ENCODE measurements around the gene COL7A1.
A peak's percentile ranks its signal among the peaks of the same experiment; 100 is the strongest.

COL7A1 gene

GRCh38 chr3:48619541-48620524 is 24.7 kb upstream of the COL7A1 start:
- no peak for DNase-seq (ENCODE audit: low read depth)

- DNase-seq (ENCODE audit: low read depth), result no peak
These were observed 22.4 kb upstream of the COL7A1 start for GRCh38 chr3:48617559-48617958.

GRCh38 chr3:48614044-48614443 is 18.9 kb upstream of the COL7A1 start:
- no peak for DNase-seq (ENCODE audit: low read depth)

- no peak for DNase-seq (ENCODE audit: low read depth)
These were observed 17.2 kb upstream of the COL7A1 start for GRCh38 chr3:48612309-48612708.

- peak; percentile 88 for DNase-seq (ENCODE audit: low read depth)
These were observed 14.2 kb upstream of the COL7A1 start, which contains the start of gene UQCRC1 for GRCh38 chr3:48609088-48610005. Gene UQCRC1, minus strand, starts transcription at chr3:48609646. Its CDS starts 26 bp downstream, at chr3:48609620.

- no peak for DNase-seq (ENCODE audit: low read depth)
These were observed 12.4 kb upstream of the COL7A1 start for GRCh38 chr3:48607519-48607918.

- DNase-seq (ENCODE audit: low read depth), result no peak
These were observed 6.5 kb upstream of the COL7A1 start for GRCh38 chr3:48601622-48601994.

GRCh38 chr3:48600711-48601621 is 5.8 kb upstream of the COL7A1 start:
- DNase-seq (ENCODE audit: low read depth), result no peak

- DNase-seq (ENCODE audit: low read depth), result no peak
These were observed 4.6 kb upstream of the COL7A1 start for GRCh38 chr3:48599509-48600285.

GRCh38 chr3:48599077-48599501 is 4.0 kb upstream of the COL7A1 start:
- no peak for DNase-seq (ENCODE audit: low read depth)

- no peak for DNase-seq (ENCODE audit: low read depth)
These were observed 3.4 kb upstream of the COL7A1 start for GRCh38 chr3:48598323-48599076.

- no peak for DNase-seq (ENCODE audit: low read depth)
These were observed 2.3 kb upstream of the COL7A1 start for GRCh38 chr3:48597408-48597800.

GRCh38 chr3:48596676-48597407 is 1.7 kb upstream of the COL7A1 start:
- no peak for DNase-seq (ENCODE audit: low read depth)

GRCh38 chr3:48596157-48596556 is 1.0 kb upstream of the COL7A1 start:
- no peak for DNase-seq (ENCODE audit: low read depth)

- no peak for DNase-seq (ENCODE audit: low read depth)
These were observed 495 bp upstream of the COL7A1 start for GRCh38 chr3:48595526-48596121.

GRCh38 chr3:48594417-48595049 is 596 bp downstream of the COL7A1 start:
- DNase-seq (ENCODE audit: low read depth), result no peak

GRCh38 chr3:48593337-48593736 is 1.8 kb downstream of the COL7A1 start:
- no peak for DNase-seq (ENCODE audit: low read depth)

GRCh38 chr3:48592519-48593087 is 2.5 kb downstream of the COL7A1 start:
- DNase-seq (ENCODE audit: low read depth), result no peak
